Measurements from ENCODE around the gene SRGAP3.

Gene SRGAP3

DNA sequence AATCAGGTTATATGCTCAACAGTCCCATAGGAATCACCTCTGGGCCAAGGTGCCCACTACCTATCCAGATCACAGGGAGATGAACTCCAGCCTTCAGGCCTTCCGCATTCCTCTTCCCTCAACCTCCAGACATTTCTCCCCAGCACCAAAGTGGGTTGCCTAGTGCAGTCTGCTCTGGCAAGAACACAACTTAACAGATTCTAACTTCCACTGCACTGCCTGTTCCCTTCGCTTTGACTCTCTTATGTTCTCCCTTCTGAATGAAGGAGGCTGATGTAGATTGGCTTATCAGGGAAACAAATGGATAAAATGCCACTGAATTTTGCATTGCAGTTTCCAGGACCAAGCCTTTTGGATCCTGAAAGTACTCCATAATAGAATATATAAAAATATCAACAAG, 106.3 kb downstream of the SRGAP3 start:
- Histone ChIP-seq H3K36me3 (ENCODE audit: control insufficient read depth in 1 of 2, insufficient read depth in 2 of 2, low read length in 2 of 2) (no peaks in the 10 kb centered on the region), H3K4me1 (ENCODE audit: control insufficient read depth in 1 of 2, insufficient read depth in 2 of 2, low read length in 2 of 2) (peaks cover 0 to 4% of the 10 kb centered on the region in 2 donors), H3K4me3 (ENCODE audit: low read depth in 1 of 2, low read length in 2 of 2) (no peak overlapping the region), H3K27me3 (ENCODE audit: control insufficient read depth in 1 of 2, insufficient read depth in 2 of 2, low read length in 2 of 2) (no peaks in the 10 kb centered on the region), H3K9ac (ENCODE audit: low read depth in 1 of 2, low read length in 2 of 2) (no peak overlapping the region), H3K9me3 (ENCODE audit: control insufficient read depth in 1 of 2, low read length in 2 of 2) (no peaks in the 10 kb centered on the region), H3K27ac (ENCODE audit: low read depth, low read length) (no peak overlapping the region)

DNA sequence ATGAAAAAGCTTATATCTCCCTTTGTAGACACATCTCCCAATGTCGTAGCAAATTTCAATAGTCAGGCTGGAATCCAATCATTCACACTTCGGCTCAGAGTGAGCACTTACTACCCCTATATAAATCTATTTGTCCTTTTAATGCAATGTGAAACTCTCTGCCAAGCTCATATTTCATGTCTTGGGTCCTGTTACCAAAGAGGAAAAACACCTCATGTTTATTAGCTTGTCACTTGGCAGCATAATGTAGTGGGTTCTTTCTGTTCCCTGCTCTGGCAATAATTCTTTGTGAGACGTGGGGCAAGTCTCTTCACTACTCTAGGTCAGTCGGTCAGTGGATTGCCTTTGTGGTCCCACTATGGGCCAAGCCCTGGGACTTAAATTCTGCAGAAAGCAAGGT, 107.1 kb downstream of the SRGAP3 start:
- Histone ChIP-seq H3K4me1 (ENCODE audit: control insufficient read depth in 1 of 2, insufficient read depth in 2 of 2, low read length in 2 of 2) (peaks cover 0 to 4% of the 10 kb centered on the region in 2 donors), H3K4me3 (ENCODE audit: low read depth in 1 of 2, low read length in 2 of 2) (no peak overlapping the region), H3K36me3 (ENCODE audit: control insufficient read depth in 1 of 2, insufficient read depth in 2 of 2, low read length in 2 of 2) (no peaks in the 10 kb centered on the region), H3K27me3 (ENCODE audit: control insufficient read depth in 1 of 2, insufficient read depth in 2 of 2, low read length in 2 of 2) (no peaks in the 10 kb centered on the region), H3K9ac (ENCODE audit: low read depth in 1 of 2, low read length in 2 of 2) (no peak overlapping the region), H3K9me3 (ENCODE audit: control insufficient read depth in 1 of 2, low read length in 2 of 2) (no peaks in the 10 kb centered on the region), H3K27ac (ENCODE audit: low read depth, low read length) (no peak overlapping the region)

DNA sequence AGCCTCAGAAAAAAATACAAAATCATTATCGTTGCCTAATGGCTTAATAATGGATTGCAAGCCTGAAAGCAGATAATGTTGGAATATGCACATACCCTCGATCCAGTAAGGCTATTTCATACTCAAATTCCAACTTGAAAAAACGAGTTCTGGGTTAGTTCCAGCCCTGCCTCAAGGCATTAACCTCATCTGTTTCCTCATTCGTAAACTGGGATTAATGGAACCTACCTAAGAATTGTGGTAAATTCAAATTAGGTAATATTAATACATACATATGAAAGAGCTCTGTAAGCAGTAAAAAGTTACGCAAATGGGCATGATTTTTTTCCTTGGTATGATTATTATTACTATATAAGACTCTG, 107.5 kb downstream of the SRGAP3 start:
- H3K4me3 ChIP-seq (ENCODE audit: low read depth in 1 of 2, low read length in 2 of 2) = no peak overlapping the region
- H3K27ac ChIP-seq (ENCODE audit: low read depth, low read length) = no peak overlapping the region
- H3K9me3 ChIP-seq (ENCODE audit: control insufficient read depth in 1 of 2, low read length in 2 of 2) = no peaks in the 10 kb centered on the region
- H3K36me3 ChIP-seq (ENCODE audit: control insufficient read depth in 1 of 2, insufficient read depth in 2 of 2, low read length in 2 of 2) = no peaks in the 10 kb centered on the region
- no peaks in the 10 kb centered on the region for H3K27me3 ChIP-seq (ENCODE audit: control insufficient read depth in 1 of 2, insufficient read depth in 2 of 2, low read length in 2 of 2)
- H3K9ac ChIP-seq (ENCODE audit: low read depth in 1 of 2, low read length in 2 of 2) = no peak overlapping the region
- H3K4me1 ChIP-seq (ENCODE audit: control insufficient read depth in 1 of 2, insufficient read depth in 2 of 2, low read length in 2 of 2) = peaks cover 0 to 3% of the 10 kb centered on the region in 2 donors

DNA sequence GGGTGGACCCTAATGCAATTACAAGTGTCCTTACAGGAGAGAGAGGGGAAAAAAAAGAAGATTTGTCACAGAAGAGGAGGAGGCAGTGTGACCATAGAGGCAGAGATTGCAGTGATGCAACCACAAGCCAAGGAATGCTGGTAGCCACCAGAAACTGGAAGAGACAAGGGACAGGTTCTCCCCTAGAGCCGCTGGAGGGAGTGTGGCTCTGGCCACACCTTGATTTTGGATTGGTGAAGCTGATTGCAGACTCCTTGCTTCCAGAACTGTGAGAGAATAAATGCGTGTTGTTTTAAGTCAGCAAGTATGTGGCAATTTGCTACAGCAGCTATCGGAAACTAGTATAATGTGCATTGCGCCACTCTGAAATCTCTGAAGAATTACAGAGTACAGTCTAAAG, 110.1 kb downstream of the SRGAP3 start:
- H3K9ac ChIP-seq (ENCODE audit: low read depth in 1 of 2, low read length in 2 of 2) = no peak overlapping the region
- H3K27ac ChIP-seq (ENCODE audit: low read depth, low read length) = no peak overlapping the region
- no peaks in the 10 kb centered on the region for H3K36me3 ChIP-seq (ENCODE audit: control insufficient read depth in 1 of 2, insufficient read depth in 2 of 2, low read length in 2 of 2)
- H3K9me3 ChIP-seq (ENCODE audit: control insufficient read depth in 1 of 2, low read length in 2 of 2) = no peaks in the 10 kb centered on the region
- no peaks in the 10 kb centered on the region for H3K4me1 ChIP-seq (ENCODE audit: control insufficient read depth in 1 of 2, insufficient read depth in 2 of 2, low read length in 2 of 2)
- peaks cover 0 to 3% of the 10 kb centered on the region in 2 donors for H3K27me3 ChIP-seq (ENCODE audit: control insufficient read depth in 1 of 2, insufficient read depth in 2 of 2, low read length in 2 of 2)
- H3K4me3 ChIP-seq (ENCODE audit: low read depth in 1 of 2, low read length in 2 of 2) = no peak overlapping the region

DNA sequence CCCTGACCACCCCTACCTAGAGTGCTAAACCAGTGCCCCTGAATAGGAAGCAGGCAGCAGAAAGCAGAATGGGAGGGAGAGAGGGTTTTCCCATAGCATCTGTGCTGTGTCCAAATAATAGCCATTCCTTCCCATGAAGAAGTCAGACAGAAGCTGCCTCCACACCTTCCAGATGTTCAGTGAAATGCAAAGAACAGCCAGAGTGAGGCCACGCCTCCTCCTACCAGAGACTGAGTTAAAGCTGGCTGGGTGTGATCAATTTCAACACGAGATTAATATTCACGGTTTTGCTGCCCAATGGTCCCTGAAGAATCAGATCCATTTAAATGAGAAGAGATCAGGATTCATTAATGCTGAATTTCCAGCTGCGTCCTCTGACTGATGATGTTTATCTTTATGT, 111.8 kb downstream of the SRGAP3 start:
- Histone ChIP-seq H3K27ac (ENCODE audit: low read depth, low read length) (no peak overlapping the region), H3K36me3 (ENCODE audit: control insufficient read depth in 1 of 2, insufficient read depth in 2 of 2, low read length in 2 of 2) (no peaks in the 10 kb centered on the region), H3K4me3 (ENCODE audit: low read depth in 1 of 2, low read length in 2 of 2) (no peak overlapping the region), H3K9me3 (ENCODE audit: control insufficient read depth in 1 of 2, low read length in 2 of 2) (no peaks in the 10 kb centered on the region), H3K9ac (ENCODE audit: low read depth in 1 of 2, low read length in 2 of 2) (no peak overlapping the region), H3K4me1 (ENCODE audit: control insufficient read depth in 1 of 2, insufficient read depth in 2 of 2, low read length in 2 of 2) (no peaks in the 10 kb centered on the region), H3K27me3 (ENCODE audit: control insufficient read depth in 1 of 2, insufficient read depth in 2 of 2, low read length in 2 of 2) (peaks cover 0 to 3% of the 10 kb centered on the region in 2 donors)

DNA sequence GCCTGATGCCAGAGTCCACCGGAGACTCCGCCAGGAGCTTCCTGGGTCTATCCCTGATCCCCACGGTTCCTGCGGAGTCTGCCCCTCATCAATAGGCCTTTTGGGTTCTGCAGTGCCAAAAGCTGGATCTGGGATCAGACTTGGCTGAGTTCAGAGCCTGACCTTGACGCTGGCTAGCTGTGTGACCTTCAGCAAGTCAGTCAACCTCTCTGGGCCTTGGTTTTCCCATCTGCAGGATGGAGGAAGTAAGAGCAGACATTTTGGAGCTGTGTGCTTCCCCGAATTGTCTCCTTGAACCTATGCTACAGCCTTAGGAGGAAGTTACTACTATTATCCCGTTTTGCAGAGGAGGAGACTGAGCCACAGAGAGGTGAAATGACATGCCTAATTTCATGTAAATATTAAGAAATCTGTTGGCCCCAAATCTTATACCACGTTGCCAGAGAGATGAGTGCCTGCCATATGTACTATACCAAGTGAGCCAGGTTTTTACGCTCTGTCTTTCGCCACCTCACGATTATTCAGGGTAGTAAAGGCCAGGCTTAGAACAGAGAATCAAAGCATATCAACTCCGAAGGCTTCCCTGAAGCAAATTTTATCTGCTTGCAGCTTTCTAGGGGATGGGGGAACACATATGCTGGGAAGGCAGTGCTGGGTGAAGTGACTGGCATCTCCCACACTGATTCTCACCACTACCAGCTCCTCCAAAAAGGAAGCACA, 112.5 kb downstream of the SRGAP3 start:
- no peaks in the 10 kb centered on the region for H3K9me3 ChIP-seq (ENCODE audit: control insufficient read depth in 1 of 2, low read length in 2 of 2)
- no peaks in the 10 kb centered on the region for H3K36me3 ChIP-seq (ENCODE audit: control insufficient read depth in 1 of 2, insufficient read depth in 2 of 2, low read length in 2 of 2)
- no peak overlapping the region for H3K27ac ChIP-seq (ENCODE audit: low read depth, low read length)
- H3K9ac ChIP-seq (ENCODE audit: low read depth in 1 of 2, low read length in 2 of 2) = no peak overlapping the region
- no peaks in the 10 kb centered on the region for H3K4me1 ChIP-seq (ENCODE audit: control insufficient read depth in 1 of 2, insufficient read depth in 2 of 2, low read length in 2 of 2)
- H3K4me3 ChIP-seq (ENCODE audit: low read depth in 1 of 2, low read length in 2 of 2) = no peak overlapping the region
- H3K27me3 ChIP-seq (ENCODE audit: control insufficient read depth in 1 of 2, insufficient read depth in 2 of 2, low read length in 2 of 2) = peaks cover 0 to 3% of the 10 kb centered on the region in 2 donors

DNA sequence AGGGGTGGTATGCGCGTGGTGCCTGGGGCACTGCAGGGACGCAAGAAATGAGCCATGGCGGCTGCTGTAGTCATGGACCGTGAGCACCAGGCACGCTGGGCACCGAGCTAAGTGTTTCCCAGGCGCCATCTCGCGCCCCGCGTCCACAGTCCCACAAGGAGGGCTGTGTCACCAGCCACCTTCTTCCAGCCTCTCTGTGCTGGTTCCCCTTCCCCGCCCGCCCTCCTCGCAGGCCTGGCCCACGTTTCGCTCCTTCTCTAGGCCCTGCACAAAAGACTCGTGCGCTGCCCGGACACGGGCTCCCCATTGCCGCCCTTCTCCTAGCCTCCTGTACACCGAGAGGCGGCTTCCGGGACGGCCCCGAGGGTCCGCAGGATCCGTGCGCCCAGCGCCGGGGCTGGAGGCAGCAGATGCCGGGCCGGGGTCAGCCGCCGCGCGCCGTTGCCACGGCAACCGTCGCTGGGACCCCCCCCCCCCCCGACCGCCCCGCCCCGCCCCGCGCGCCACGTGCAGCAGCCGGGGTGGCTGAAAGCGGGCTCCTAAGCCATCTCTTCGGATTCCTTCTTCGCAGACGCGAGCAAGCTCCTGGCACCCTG, 113.4 kb downstream of the SRGAP3 start:
- Histone ChIP-seq H3K27ac (ENCODE audit: low read depth, low read length) (no peak overlapping the region), H3K36me3 (ENCODE audit: control insufficient read depth in 1 of 2, insufficient read depth in 2 of 2, low read length in 2 of 2) (no peaks in the 10 kb centered on the region), H3K4me3 (ENCODE audit: low read depth in 1 of 2, low read length in 2 of 2) (no peak overlapping the region), H3K9me3 (ENCODE audit: control insufficient read depth in 1 of 2, low read length in 2 of 2) (no peaks in the 10 kb centered on the region), H3K4me1 (ENCODE audit: control insufficient read depth in 1 of 2, insufficient read depth in 2 of 2, low read length in 2 of 2) (no peaks in the 10 kb centered on the region), H3K27me3 (ENCODE audit: control insufficient read depth in 1 of 2, insufficient read depth in 2 of 2, low read length in 2 of 2) (peaks cover 0 to 3% of the 10 kb centered on the region in 2 donors), H3K9ac (ENCODE audit: low read depth in 1 of 2, low read length in 2 of 2) (no peak overlapping the region)

DNA sequence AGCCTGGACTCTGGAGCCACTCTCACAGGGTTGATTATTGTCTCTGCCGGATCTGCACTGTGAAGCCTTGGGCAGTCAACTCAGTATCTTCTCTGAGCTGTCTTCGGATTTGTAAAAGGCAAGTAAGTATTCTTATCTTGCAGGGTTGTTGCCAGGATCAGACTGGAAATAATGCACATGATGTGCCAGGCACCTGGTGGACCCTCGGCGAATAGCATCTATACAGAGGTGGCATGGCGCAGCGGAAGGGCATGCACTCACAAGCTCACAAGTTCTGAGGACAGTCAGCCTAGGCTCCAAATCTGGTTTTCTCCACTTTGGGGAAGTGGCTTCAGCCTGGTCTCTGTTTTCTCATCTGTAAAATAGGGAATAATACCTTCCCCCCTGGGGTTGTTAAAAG, 113.9 kb downstream of the SRGAP3 start:
- Histone ChIP-seq H3K27ac (ENCODE audit: low read depth, low read length) (no peak overlapping the region), H3K36me3 (ENCODE audit: control insufficient read depth in 1 of 2, insufficient read depth in 2 of 2, low read length in 2 of 2) (no peaks in the 10 kb centered on the region), H3K27me3 (ENCODE audit: control insufficient read depth in 1 of 2, insufficient read depth in 2 of 2, low read length in 2 of 2) (peaks cover 0 to 3% of the 10 kb centered on the region in 2 donors), H3K9me3 (ENCODE audit: control insufficient read depth in 1 of 2, low read length in 2 of 2) (no peaks in the 10 kb centered on the region), H3K4me3 (ENCODE audit: low read depth in 1 of 2, low read length in 2 of 2) (no peak overlapping the region), H3K9ac (ENCODE audit: low read depth in 1 of 2, low read length in 2 of 2) (no peak overlapping the region), H3K4me1 (ENCODE audit: control insufficient read depth in 1 of 2, insufficient read depth in 2 of 2, low read length in 2 of 2) (no peaks in the 10 kb centered on the region)

DNA sequence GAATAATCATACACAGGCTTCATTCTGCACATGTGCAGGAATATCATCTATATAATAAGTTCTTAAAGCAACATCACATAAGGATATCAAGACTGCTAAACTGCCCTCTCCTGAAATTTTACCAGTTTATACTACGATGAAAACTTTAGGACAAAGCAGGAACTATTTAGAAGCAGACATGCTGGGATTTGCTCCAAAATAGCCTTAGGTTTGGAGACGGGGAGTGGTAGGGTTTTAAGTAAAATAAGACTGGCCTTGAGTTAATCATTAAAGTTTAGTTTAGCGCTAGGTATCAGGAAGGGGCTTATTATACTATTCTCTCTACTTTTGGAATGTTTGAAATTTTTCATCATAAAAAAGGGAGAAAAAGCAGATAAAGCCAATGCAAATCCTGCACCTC, 115.8 kb downstream of the SRGAP3 start:
- H3K36me3 ChIP-seq (ENCODE audit: control insufficient read depth in 1 of 2, insufficient read depth in 2 of 2, low read length in 2 of 2) = no peaks in the 10 kb centered on the region
- peaks cover 0 to 3% of the 10 kb centered on the region in 2 donors for H3K27me3 ChIP-seq (ENCODE audit: control insufficient read depth in 1 of 2, insufficient read depth in 2 of 2, low read length in 2 of 2)
- no peak overlapping the region for H3K9ac ChIP-seq (ENCODE audit: low read depth in 1 of 2, low read length in 2 of 2)
- H3K4me1 ChIP-seq (ENCODE audit: control insufficient read depth in 1 of 2, insufficient read depth in 2 of 2, low read length in 2 of 2) = no peaks in the 10 kb centered on the region
- no peak overlapping the region for H3K4me3 ChIP-seq (ENCODE audit: low read depth in 1 of 2, low read length in 2 of 2)
- no peaks in the 10 kb centered on the region for H3K9me3 ChIP-seq (ENCODE audit: control insufficient read depth in 1 of 2, low read length in 2 of 2)
- no peak overlapping the region for H3K27ac ChIP-seq (ENCODE audit: low read depth, low read length)

DNA sequence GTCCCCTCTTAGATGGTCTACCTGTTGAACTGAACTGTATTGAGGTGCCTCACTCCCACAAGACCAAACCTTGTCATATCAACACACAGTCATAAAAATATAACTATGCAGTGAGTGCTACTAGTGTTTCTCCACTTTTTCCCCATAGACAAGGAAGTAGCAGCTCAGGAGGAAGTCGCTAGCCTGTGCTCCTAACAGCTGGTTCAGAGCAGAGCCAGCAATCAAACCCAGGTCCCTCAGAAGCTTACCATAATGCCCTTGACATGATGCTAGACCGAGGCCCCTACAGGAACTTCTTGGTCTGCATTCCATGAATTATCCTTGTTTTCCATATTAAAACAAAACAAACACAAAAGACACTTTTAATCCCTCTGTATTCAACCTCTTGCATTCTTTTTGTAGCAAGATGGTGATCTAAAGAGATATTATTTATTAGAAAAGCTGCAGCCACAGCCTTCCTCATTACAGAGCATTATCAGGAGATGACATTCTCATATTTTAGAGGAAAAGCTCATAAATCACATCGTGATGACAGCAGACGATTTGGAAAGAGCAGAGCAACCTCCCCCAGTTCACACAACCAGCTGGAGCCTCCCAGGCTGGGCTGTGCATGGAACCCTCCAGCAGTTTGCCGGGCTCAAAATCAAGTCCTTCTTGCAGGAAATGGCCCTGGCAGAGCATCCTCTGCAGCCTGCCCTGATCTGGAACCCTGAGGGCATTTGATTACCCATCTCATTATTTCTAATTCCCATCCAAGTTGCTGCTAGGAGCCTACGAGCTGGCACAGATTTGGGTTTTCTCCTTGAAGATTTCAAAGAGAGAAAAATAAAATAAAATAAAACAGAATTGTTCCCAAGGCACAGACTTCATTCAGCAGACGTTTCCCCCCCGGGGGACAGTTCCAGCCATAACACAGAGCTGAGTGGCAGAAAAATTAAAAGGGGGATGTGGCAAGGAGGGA, 118.8 kb downstream of the SRGAP3 start:
- Histone ChIP-seq H3K9ac (ENCODE audit: low read depth in 1 of 2, low read length in 2 of 2) (no peak overlapping the region), H3K27ac (ENCODE audit: low read depth, low read length) (no peak overlapping the region), H3K4me1 (ENCODE audit: control insufficient read depth in 1 of 2, insufficient read depth in 2 of 2, low read length in 2 of 2) (no peaks in the 10 kb centered on the region), H3K4me3 (ENCODE audit: low read depth in 1 of 2, low read length in 2 of 2) (no peak overlapping the region), H3K27me3 (ENCODE audit: control insufficient read depth in 1 of 2, insufficient read depth in 2 of 2, low read length in 2 of 2) (no peaks in the 10 kb centered on the region), H3K9me3 (ENCODE audit: control insufficient read depth in 1 of 2, low read length in 2 of 2) (no peaks in the 10 kb centered on the region), H3K36me3 (ENCODE audit: control insufficient read depth in 1 of 2, insufficient read depth in 2 of 2, low read length in 2 of 2) (no peaks in the 10 kb centered on the region)

Data from duodenal mucosa (tissue), 2 donors.